Uterus (tissue), 2 donors: ENCODE data around the gene CAMTA1.

Source experiments
- POLR2A ChIP-seq, 2 donors: fragments of 450-650 bp; IDR thresholded peaks; one replicate each; pipeline ENCODE4 v1.6.1; 2016; ENCODE audit warnings: antibody characterized with exemption in 2 of 2, mild to moderate bottlenecking in 1 of 2, moderate library complexity in 1 of 2
- TF ChIP-seq, protein P1 (sequence below), 4 experiments: fragments of 200-600 bp in 2 of 4; fragments of 450-650 bp in 2 of 4; sonication (generic) in 2 of 4; IDR thresholded peaks; one replicate each; pipeline ENCODE4 v1.5.1; 2016 to 2019; ENCODE audit warnings: antibody characterized with exemption in 4 of 4, mild to moderate bottlenecking in 2 of 4, moderate library complexity in 1 of 4

DNA sequence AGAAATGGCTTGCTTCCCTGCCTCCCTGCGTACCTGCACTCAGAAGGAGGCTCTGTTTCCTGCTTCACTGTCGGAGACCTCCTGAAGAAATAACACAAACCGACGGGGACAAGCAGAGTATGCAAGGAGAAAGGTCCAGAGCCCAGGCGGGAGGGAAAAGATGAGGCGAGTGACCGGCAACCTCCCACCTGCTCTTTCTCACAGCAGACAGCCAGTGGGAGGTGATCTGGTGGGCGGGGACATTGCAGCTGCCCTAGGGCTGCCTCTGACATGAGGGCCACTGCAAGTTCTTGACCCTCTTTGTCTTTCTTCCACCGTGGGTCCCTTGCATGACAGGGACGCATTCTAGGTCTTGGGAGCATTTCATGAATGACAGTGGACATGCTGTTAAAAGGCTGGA lies 368.2 kb downstream of the CAMTA1 start:
- TF ChIP-seq, protein P1, sequence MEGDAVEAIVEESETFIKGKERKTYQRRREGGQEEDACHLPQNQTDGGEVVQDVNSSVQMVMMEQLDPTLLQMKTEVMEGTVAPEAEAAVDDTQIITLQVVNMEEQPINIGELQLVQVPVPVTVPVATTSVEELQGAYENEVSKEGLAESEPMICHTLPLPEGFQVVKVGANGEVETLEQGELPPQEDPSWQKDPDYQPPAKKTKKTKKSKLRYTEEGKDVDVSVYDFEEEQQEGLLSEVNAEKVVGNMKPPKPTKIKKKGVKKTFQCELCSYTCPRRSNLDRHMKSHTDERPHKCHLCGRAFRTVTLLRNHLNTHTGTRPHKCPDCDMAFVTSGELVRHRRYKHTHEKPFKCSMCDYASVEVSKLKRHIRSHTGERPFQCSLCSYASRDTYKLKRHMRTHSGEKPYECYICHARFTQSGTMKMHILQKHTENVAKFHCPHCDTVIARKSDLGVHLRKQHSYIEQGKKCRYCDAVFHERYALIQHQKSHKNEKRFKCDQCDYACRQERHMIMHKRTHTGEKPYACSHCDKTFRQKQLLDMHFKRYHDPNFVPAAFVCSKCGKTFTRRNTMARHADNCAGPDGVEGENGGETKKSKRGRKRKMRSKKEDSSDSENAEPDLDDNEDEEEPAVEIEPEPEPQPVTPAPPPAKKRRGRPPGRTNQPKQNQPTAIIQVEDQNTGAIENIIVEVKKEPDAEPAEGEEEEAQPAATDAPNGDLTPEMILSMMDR (IDR thresholded peaks at IDR 0.05), result no peak
- TF ChIP-seq POLR2A (IDR thresholded peaks at IDR 0.05), result no peak
